Right lobe of liver (tissue), 6 donors: Measurements from ENCODE around the gene MTMR10. TPM values are rescaled to one million over a fixed set of nuclear protein-coding genes. Genes with fewer than 3 reads are reported as not detected.

Experiments
- ATAC-seq, 4 donors: fragments of 200-7000 bp; cut with Tn5 transposase; one replicate each; pipeline ENCODE4 v1.9.1; 2020; ENCODE audit warnings: mild to moderate bottlenecking in 4 of 4, moderate library complexity in 4 of 4
- DNase-seq, 3 donors: peaks; one replicate each; pipeline ENCODE4 v3.0.0-alpha.2; 2020
- H3K27ac ChIP-seq, 3 donors: fragments of 200-600 bp; one replicate each; pipeline ENCODE4 v1.8.0; 2022
- H3K27me3 ChIP-seq, 2 donors: fragments of 200-600 bp; one replicate each; pipeline ENCODE4 v1.8.0; 2022
- H3K36me3 ChIP-seq, 4 donors: fragments of 200-600 bp; sonication (generic) in 1 of 4; one replicate each; pipeline versions ENCODE4 v1.5.1 to v1.8.0; 2017 to 2022; ENCODE audit warnings: control low read depth in 1 of 4
- H3K4me1 ChIP-seq, 4 donors: fragments of 200-600 bp; sonication (generic) in 1 of 4; one replicate each; pipeline versions ENCODE4 v1.5.1 to v1.8.0; 2017 to 2022; ENCODE audit warnings: control low read depth in 1 of 4
- H3K4me3 ChIP-seq, 3 donors: fragments of 200-600 bp; one replicate each; pipeline ENCODE4 v1.8.0; 2022
- H3K9me3 ChIP-seq, 4 donors: fragments of 200-600 bp; sonication (generic) in 1 of 4; one replicate each; pipeline versions ENCODE4 v1.5.1 to v1.8.0; 2017 to 2022; ENCODE audit warnings: control low read depth in 1 of 4
- POLR2A ChIP-seq: fragments of 450-650 bp; IDR thresholded peaks from one replicate; pipeline ENCODE4 v1.6.1; 2017; ENCODE audit warnings: antibody characterized with exemption, mild to moderate bottlenecking
- WGBS: methylation state at CpG from one replicate; pipeline ENCODE4 v1.1.6; 2018; ENCODE audit warnings: low coverage, low lambda C conversion rate; ENCODE audit not compliant: insufficient coverage; ENCODE audit errors: missing lambda C conversion rate; 5-methylcytosine and 5-hydroxymethylcytosine counted together
- intact Hi-C, 2 donors: fragments of 100-400 bp; cut with DNase I; formaldehyde crosslinking; loops; one replicate each; pipeline versions ENCODE4 v1.11.2 to v1.14.1; 2022
- total RNA-seq, 6 experiments: library from RNA; depleted of rRNA in 2 of 6; stranded (reverse); fragments of >200 nt in 2 of 6; fragmentation: NEBNext Ultra II Directional in 3 of 6; extraction: Animal tissue kit (Norgen Biotek cat#: 25700) in 3 of 6; gene quantifications; one replicate each; pipeline versions ENCODE4 v1.1.0 to v1.2.4, GENCODE V29; 2016 to 2023
- TF ChIP-seq, protein P1 (sequence below), 4 donors: fragments of 200-600 bp in 3 of 4; fragments of 450-650 bp in 1 of 4; IDR thresholded peaks; one replicate each; pipeline versions ENCODE4 v1.5.1 to v1.8.0; 2016 to 2022; ENCODE audit warnings: antibody characterized with exemption in 4 of 4, mild to moderate bottlenecking in 2 of 4
- donor health status: DM: no; HTN: yes; CAD: no.
- donor health status: DM: no; HTN: no; CAD: no.
- donor health status: DM: no; HTN: no; CAD: no.
- donor health status: DM: no; HTN: yes; CAD: no.
- donor health status: DM: no; HTN: yes; CAD: no.

MTMR10 gene
- total RNA-seq, 6 experiments from 2014 or later: 16.2 to 29.1 (median 22.3) TPM

DNA sequence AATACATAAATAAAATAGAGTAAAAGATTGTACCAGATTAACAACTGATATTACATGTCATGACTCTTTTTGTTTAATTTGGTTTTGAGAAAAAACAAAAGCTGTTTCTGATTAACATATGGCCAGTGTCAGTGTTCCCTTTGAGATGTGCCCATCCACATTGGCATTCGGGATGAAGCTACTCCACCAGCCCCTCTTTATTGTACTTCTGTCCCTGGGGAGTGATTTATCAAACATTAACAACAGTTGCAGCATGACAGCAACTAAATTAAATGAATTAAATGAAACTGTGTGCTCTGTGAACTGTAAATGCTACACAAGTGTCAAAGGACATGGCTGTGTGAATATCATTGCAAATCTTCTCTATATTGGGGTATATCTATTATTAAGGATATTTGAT, 25.9 kb upstream of the MTMR10 start:
- no peak for TF ChIP-seq POLR2A
- TF ChIP-seq, protein P1, sequence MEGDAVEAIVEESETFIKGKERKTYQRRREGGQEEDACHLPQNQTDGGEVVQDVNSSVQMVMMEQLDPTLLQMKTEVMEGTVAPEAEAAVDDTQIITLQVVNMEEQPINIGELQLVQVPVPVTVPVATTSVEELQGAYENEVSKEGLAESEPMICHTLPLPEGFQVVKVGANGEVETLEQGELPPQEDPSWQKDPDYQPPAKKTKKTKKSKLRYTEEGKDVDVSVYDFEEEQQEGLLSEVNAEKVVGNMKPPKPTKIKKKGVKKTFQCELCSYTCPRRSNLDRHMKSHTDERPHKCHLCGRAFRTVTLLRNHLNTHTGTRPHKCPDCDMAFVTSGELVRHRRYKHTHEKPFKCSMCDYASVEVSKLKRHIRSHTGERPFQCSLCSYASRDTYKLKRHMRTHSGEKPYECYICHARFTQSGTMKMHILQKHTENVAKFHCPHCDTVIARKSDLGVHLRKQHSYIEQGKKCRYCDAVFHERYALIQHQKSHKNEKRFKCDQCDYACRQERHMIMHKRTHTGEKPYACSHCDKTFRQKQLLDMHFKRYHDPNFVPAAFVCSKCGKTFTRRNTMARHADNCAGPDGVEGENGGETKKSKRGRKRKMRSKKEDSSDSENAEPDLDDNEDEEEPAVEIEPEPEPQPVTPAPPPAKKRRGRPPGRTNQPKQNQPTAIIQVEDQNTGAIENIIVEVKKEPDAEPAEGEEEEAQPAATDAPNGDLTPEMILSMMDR (IDR thresholded peaks at IDR 0.05): no peak
- WGBS: 33% methylated on average over 1 of the region's 1 CpG
- Histone ChIP-seq H3K4me1 (peaks cover 0 to 15% (median 5%) of the 10 kb centered on the region in 4 donors), H3K9me3 (peaks cover 0 to 3% (median 0%) of the 10 kb centered on the region in 4 donors), H3K27me3 (no peaks in the 10 kb centered on the region), H3K4me3 (no peak overlapping the region), H3K36me3 (no peaks in the 10 kb centered on the region), H3K27ac (no peak overlapping the region)
- intact Hi-C loops: no loop called here
- DNase-seq (no peak), ATAC-seq (no peak)

DNA sequence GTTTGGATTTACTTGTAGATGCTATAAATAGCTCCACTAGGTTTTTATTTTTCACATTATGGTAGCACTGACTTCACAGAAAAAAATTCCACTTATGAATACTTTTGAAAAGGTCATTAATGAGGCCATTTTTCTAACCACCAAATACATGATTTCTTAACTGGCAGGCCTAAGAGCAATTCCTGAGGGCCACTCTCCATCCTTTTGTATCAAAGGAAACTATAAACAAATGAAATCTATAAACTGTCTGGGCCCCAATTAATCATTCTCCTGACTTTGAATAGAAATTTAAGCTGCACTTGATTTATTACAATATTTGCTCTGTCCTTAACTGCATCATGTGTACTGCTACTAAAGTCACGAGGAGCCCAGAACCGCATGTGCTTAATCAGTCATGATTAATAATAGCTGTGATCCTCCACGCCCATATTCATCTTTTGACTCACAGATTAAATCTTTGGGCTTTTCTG, 25.1 kb upstream of the MTMR10 start:
- DNase-seq: no peak
- H3K4me1 ChIP-seq: peaks cover 0 to 15% (median 5%) of the 10 kb centered on the region in 4 donors
- peaks cover 0 to 8% (median 0%) of the 10 kb centered on the region in 4 donors for H3K9me3 ChIP-seq
- no peaks in the 10 kb centered on the region for H3K36me3 ChIP-seq
- no peaks in the 10 kb centered on the region for H3K27me3 ChIP-seq
- intact Hi-C loops: no loop called here
- TF ChIP-seq POLR2A: no peak
- TF ChIP-seq, protein P1 (IDR thresholded peaks at IDR 0.05): no peak
- H3K27ac ChIP-seq: no peak overlapping the region
- ATAC-seq: no peak
- WGBS: 58% methylated on average over 2 of the region's 3 CpGs
- no peak overlapping the region for H3K4me3 ChIP-seq

GRCh38 chr15:31014608-31014925, 23.1 kb upstream of the MTMR10 start:
- Histone ChIP-seq H3K4me1 (peaks cover 0 to 15% (median 5%) of the 10 kb centered on the region in 4 donors), H3K4me3 (no peak overlapping the region), H3K27ac (peak overlapping the region in 1 of 3 donors; percentile 65), H3K9me3 (peaks cover 0 to 8% (median 0%) of the 10 kb centered on the region in 4 donors), H3K36me3 (no peaks in the 10 kb centered on the region), H3K27me3 (no peaks in the 10 kb centered on the region)
- WGBS: 6% methylated on average over 2 of the region's 2 CpGs
- intact Hi-C loops: no loop called here
- no peak for ATAC-seq
- DNase-seq: no peak
- TF ChIP-seq, protein P1 (IDR thresholded peaks at IDR 0.05): no peak
- no peak for TF ChIP-seq POLR2A

- H3K4me3 ChIP-seq: peak overlapping the region in 1 of 3 donors; percentile 18
- H3K27me3 ChIP-seq: no peaks in the 10 kb centered on the region
- TF ChIP-seq, protein P1 (IDR thresholded peaks at IDR 0.05): no peak
- no peak for TF ChIP-seq POLR2A
- H3K36me3 ChIP-seq: no peaks in the 10 kb centered on the region
- DNase-seq: no peak
- peak overlapping the region in 2 of 3 donors; percentile 48 to 65 for H3K27ac ChIP-seq
- peaks cover 0 to 15% (median 5%) of the 10 kb centered on the region in 4 donors for H3K4me1 ChIP-seq
- 16% methylated on average over 2 of the region's 2 CpGs for WGBS
- H3K9me3 ChIP-seq: peaks cover 0 to 8% (median 0%) of the 10 kb centered on the region in 4 donors
- intact Hi-C loops: no loop called here
- ATAC-seq: peak; percentile 88 to 95 (median 90)
These were observed 22.6 kb upstream of the MTMR10 start for GRCh38 chr15:31013863-31014607.
